ENCODE data around the gene PKD1L1. TPM values are rescaled to one million over a fixed set of nuclear protein-coding genes. Genes with fewer than 3 reads are reported as not detected.
"Not testable (repeated sequence)": the region's sequence is repeated elsewhere in the genome, so short reads cannot be mapped to it uniquely, and the experiment has no call there.

Gene PKD1L1
- total RNA-seq, 2 donors from 2014 or later, result 0.16 to 0.61 TPM

- no peak for ATAC-seq (replicated peaks)
- Mint-ChIP-seq H3K36me3 (ENCODE audit: low read depth) (no peaks in the 10 kb centered on the region), H3K4me3 (no peak overlapping the region), H3K9me3 (no peaks in the 10 kb centered on the region), H3K27me3 (no peaks in the 10 kb centered on the region), H3K4me1 (no peaks in the 10 kb centered on the region), H3K27ac (no peak overlapping the region)
These were observed 141.1 kb downstream of the PKD1L1 start for GRCh38 chr7:47807126-47807525.

- ATAC-seq (replicated peaks), result no peak
- H3K36me3 Mint-ChIP-seq (ENCODE audit: low read depth), result no peaks in the 10 kb centered on the region
- no peaks in the 10 kb centered on the region for H3K27me3 Mint-ChIP-seq
- H3K27ac Mint-ChIP-seq, result no peak overlapping the region
- no peaks in the 10 kb centered on the region for H3K4me1 Mint-ChIP-seq
- H3K9me3 Mint-ChIP-seq, result no peaks in the 10 kb centered on the region
- H3K4me3 Mint-ChIP-seq, result no peak overlapping the region
These were observed 141.6 kb downstream of the PKD1L1 start for GRCh38 chr7:47806701-47807103.

- ATAC-seq (replicated peaks), result no peak
- Mint-ChIP-seq H3K4me3 (no peak overlapping the region), H3K9me3 (no peaks in the 10 kb centered on the region)
These were observed 143.3 kb downstream of the PKD1L1 start for GRCh38 chr7:47804767-47805545.

GRCh38 chr7:47803846-47804245 is 144.4 kb downstream of the PKD1L1 start:
- Mint-ChIP-seq H3K27ac (no peak overlapping the region), H3K27me3 (no peaks in the 10 kb centered on the region), H3K36me3 (ENCODE audit: low read depth) (no peaks in the 10 kb centered on the region), H3K9me3 (no peaks in the 10 kb centered on the region), H3K4me1 (no peaks in the 10 kb centered on the region), H3K4me3 (no peak overlapping the region)
- ATAC-seq (replicated peaks), result no peak

More at GRCh38 chr7:47804767-47805545, 143.3 kb downstream of the PKD1L1 start:
- H3K4me1 Mint-ChIP-seq, result no peaks in the 10 kb centered on the region
- no peaks in the 10 kb centered on the region for H3K27me3 Mint-ChIP-seq
- H3K36me3 Mint-ChIP-seq (ENCODE audit: low read depth), result no peaks in the 10 kb centered on the region
- no peak overlapping the region for H3K27ac Mint-ChIP-seq

- Mint-ChIP-seq H3K27me3 (no peaks in the 10 kb centered on the region), H3K4me3 (no peak overlapping the region), H3K9me3 (no peaks in the 10 kb centered on the region), H3K36me3 (ENCODE audit: low read depth) (no peaks in the 10 kb centered on the region), H3K27ac (no peak overlapping the region), H3K4me1 (no peaks in the 10 kb centered on the region)
- ATAC-seq (replicated peaks), result no peak
These were observed 145.2 kb downstream of the PKD1L1 start for GRCh38 chr7:47803025-47803424.

GRCh38 chr7:47801423-47801822 is 146.8 kb downstream of the PKD1L1 start:
- Mint-ChIP-seq H3K4me3 (no peak overlapping the region), H3K27ac (no peak overlapping the region), H3K4me1 (no peaks in the 10 kb centered on the region), H3K36me3 (ENCODE audit: low read depth) (no peaks in the 10 kb centered on the region), H3K9me3 (no peaks in the 10 kb centered on the region), H3K27me3 (peaks cover 3% of the 10 kb centered on the region)
- ATAC-seq (replicated peaks), result no peak

DNA sequence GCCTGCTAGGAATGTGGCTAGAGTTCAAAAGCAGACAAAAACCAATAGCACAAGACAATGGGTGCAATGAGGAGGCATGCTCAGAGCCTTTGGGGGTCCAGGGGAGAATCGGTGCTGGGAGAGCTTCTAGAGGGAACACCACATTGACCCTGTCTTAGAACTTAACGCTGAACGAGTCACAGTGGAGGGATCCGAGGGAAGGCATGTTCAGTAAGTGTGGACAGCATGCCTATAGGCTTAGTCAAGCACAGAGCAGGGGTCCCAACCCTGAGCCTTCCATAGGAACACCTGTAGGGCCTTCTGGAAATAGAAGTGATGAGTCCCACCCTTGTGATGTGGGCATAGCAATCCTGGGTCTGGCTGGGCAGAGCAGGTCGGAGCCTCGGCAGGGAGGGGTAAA is 148.7 kb downstream of the PKD1L1 start:
- H3K27me3 Mint-ChIP-seq, result peaks cover 4% of the 10 kb centered on the region
- H3K4me3 Mint-ChIP-seq, result no peak overlapping the region
- no peak for ATAC-seq (replicated peaks)
- H3K9me3 Mint-ChIP-seq, result no peaks in the 10 kb centered on the region
- H3K4me1 Mint-ChIP-seq, result no peaks in the 10 kb centered on the region
- H3K27ac Mint-ChIP-seq, result no peak overlapping the region
- H3K36me3 Mint-ChIP-seq (ENCODE audit: low read depth), result no peaks in the 10 kb centered on the region

DNA sequence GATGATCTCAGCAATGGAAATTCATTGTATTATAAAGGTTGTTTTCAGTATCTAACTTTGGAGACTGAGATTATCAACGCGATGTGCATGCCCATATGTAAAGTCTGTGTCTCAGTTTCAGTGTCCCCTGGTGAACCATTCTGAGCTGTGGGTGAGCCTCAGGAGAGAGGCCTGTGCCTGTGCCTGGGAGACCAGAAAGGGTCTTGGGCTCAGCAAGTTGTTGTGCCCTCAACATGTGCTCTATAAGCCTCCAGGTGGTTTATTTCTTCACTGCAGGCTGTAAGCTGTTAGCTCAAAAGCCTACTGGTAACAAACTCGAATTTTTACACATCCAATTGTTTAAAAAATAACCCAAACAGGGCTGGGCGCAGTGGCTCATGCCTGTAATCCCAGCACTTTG is 151.9 kb downstream of the PKD1L1 start:
- H3K4me3 Mint-ChIP-seq, result no peak overlapping the region
- H3K4me1 Mint-ChIP-seq, result no peaks in the 10 kb centered on the region
- H3K9me3 Mint-ChIP-seq, result no peaks in the 10 kb centered on the region
- ATAC-seq (replicated peaks), result no peak
- peaks cover 14% of the 10 kb centered on the region for H3K27me3 Mint-ChIP-seq
- H3K36me3 Mint-ChIP-seq (ENCODE audit: low read depth), result no peaks in the 10 kb centered on the region
- no peak overlapping the region for H3K27ac Mint-ChIP-seq

DNA sequence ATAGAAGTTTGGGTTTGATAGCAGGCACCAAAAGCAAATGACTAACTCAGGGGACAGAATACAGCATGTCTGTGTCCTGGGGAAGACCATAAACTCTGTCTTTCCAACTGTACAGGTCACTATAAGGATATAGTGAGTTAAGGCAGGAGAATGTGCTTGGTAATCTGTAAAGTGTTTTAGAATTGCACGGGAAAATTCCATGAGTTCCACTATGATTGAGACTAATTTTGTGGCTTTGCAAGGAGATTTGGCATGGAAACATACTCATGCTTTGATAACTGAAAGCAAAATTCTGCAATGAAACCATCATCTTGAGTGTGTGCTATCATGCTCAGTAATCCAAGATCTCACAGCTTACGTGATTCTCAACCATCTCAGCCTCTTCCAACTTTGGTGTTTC is 152.6 kb downstream of the PKD1L1 start:
- Mint-ChIP-seq H3K27ac (no peak overlapping the region), H3K4me1 (no peaks in the 10 kb centered on the region)
- no peak for ATAC-seq (replicated peaks)

GRCh38 chr7:47795126-47795525 is 153.1 kb downstream of the PKD1L1 start:
- peaks cover 14% of the 10 kb centered on the region for H3K27me3 Mint-ChIP-seq
- ATAC-seq (replicated peaks); H3K27ac Mint-ChIP-seq; H3K4me1 Mint-ChIP-seq; H3K4me3 Mint-ChIP-seq; H3K36me3 Mint-ChIP-seq (ENCODE audit: low read depth); H3K9me3 Mint-ChIP-seq: not testable (repeated sequence)

More for the DNA sequence above, 152.6 kb downstream of the PKD1L1 start:
- Mint-ChIP-seq H3K9me3 (no peaks in the 10 kb centered on the region), H3K27me3 (peaks cover 14% of the 10 kb centered on the region), H3K4me3 (no peak overlapping the region), H3K36me3 (ENCODE audit: low read depth) (no peaks in the 10 kb centered on the region)

DNA sequence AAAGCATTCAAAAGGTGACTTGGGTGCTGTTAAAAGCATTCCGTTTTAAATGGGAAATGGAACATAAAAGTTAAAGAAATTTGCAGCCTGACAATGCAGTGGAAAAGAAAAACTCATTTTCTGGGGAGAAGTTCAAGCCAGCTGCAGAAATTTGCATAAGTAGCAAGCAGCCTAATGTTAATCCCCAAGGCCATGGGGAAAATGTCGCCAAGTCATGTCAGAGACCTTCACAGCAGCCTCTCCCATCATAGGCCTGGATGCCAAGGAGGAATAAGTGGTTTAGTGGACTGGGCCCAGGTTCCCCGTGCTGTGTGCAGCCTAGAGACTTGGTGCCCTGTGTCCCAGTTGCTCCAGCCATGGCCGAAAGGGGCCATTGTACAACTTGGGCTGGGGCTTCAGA is 154.2 kb downstream of the PKD1L1 start:
- H3K4me1 Mint-ChIP-seq, result no peaks in the 10 kb centered on the region
- no peaks in the 10 kb centered on the region for H3K9me3 Mint-ChIP-seq
- no peak overlapping the region for H3K27ac Mint-ChIP-seq
- peaks cover 14% of the 10 kb centered on the region for H3K27me3 Mint-ChIP-seq
- H3K36me3 Mint-ChIP-seq (ENCODE audit: low read depth), result no peaks in the 10 kb centered on the region
- H3K4me3 Mint-ChIP-seq, result no peak overlapping the region
- ATAC-seq (replicated peaks), result no peak

- H3K27ac Mint-ChIP-seq; ATAC-seq (replicated peaks); H3K4me1 Mint-ChIP-seq; H3K36me3 Mint-ChIP-seq (ENCODE audit: low read depth); H3K4me3 Mint-ChIP-seq; H3K9me3 Mint-ChIP-seq: not testable (repeated sequence)
- peaks cover 14% of the 10 kb centered on the region for H3K27me3 Mint-ChIP-seq
These were observed 155.1 kb downstream of the PKD1L1 start for GRCh38 chr7:47793186-47793585.

GRCh38 chr7:47792521-47793121 is 155.6 kb downstream of the PKD1L1 start:
- Mint-ChIP-seq H3K4me3 (no peak overlapping the region), H3K4me1 (no peaks in the 10 kb centered on the region), H3K36me3 (ENCODE audit: low read depth) (no peaks in the 10 kb centered on the region), H3K27ac (no peak overlapping the region), H3K9me3 (no peaks in the 10 kb centered on the region), H3K27me3 (peaks cover 14% of the 10 kb centered on the region)
- ATAC-seq (replicated peaks), result no peak

DNA sequence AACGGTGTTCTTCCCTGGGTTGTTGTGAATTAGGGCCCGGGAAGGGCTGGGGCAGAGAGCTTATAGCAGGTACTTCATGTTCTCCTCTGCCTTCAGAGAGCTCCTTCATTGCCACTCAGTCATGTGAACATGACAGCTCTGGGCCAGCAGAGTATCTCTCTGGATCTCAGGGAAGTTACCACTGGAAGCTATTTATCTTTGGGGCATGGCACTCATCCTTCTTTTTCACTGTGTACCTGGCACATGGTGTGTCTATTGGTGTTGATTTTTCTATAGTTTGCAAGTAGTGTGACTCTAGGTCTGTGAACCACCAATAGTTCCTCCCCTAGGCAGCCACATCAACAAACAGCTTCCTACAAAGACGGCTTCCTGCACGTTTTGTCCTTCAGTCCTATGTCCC is 156.6 kb downstream of the PKD1L1 start:
- Mint-ChIP-seq H3K9me3 (no peaks in the 10 kb centered on the region), H3K27ac (no peak overlapping the region), H3K4me1 (no peaks in the 10 kb centered on the region), H3K36me3 (ENCODE audit: low read depth) (no peaks in the 10 kb centered on the region), H3K27me3 (peaks cover 11% of the 10 kb centered on the region), H3K4me3 (no peak overlapping the region)
- ATAC-seq (replicated peaks), result no peak

DNA sequence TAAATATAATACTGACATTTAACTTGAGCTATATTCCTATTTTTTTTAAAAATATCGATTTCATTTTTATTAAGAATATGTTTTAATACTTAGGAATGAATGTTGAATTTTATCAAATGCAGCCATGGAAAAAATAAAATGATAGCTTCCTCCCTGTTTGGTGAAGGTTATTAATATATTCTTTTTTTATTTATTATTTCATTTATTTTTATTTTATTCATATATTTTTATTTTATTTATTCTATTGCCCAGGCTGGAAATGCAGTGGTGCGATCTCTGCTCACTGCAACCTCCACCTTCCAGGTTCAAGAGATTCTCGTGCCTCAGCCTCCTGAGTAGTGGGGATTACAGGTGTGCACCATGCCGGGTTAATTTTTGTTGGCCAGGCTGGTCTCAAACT is 160.2 kb downstream of the PKD1L1 start:
- no peak for ATAC-seq (replicated peaks)
- no peaks in the 10 kb centered on the region for H3K4me1 Mint-ChIP-seq
- no peak overlapping the region for H3K4me3 Mint-ChIP-seq
- H3K27ac Mint-ChIP-seq, result no peak overlapping the region
- no peaks in the 10 kb centered on the region for H3K36me3 Mint-ChIP-seq (ENCODE audit: low read depth)
- peaks cover 5% of the 10 kb centered on the region for H3K27me3 Mint-ChIP-seq
- no peaks in the 10 kb centered on the region for H3K9me3 Mint-ChIP-seq
